ENCODE measurements around the gene PJVK. TPM values are rescaled to one million over a fixed set of nuclear protein-coding genes. Genes with fewer than 3 reads are reported as not detected.

The PJVK gene
- total RNA-seq, 1 experiment from 2014 or later, result 2.6 TPM

DNA sequence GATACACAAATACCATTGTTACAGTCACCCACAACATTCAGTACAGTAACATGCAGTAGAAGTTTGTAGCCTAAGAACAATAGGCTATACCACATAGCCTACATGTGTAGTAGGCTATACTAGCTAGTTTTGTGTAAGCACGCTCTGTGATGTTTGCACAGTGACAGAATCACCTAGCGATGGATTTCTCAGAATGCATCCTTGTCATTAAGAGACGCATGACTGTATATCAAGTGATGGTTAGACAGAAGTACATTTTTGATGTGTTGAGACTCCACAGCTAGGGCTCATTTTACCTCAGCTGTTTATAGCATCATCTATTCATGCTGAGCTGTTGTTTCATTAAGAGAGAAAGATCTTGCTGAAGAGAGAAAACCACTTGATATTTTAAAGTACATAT is 48.5 kb downstream of the PJVK start (continued):
- TF ChIP-seq FOSL1 (IDR thresholded peaks at IDR 0.05; ENCODE audit: low read depth), result no peak

DNA sequence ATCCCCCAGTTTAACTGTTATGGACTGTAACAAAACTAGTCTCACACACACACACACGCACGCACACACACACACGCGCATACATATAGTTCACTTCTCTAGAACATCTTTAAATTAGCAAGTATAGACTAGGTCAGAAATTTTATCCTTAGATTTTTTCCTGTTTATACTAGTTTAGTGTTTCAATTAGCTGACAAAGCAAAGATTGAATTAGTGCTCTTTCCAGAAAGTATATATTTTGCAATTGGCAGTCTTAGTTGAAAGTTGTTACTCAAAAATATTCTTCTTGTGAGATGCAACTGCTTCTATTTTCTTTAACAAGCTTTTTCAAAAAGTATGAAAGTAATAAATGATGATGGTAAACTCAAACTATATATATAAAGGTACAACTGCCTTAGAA is 51.6 kb downstream of the PJVK start:
- ATAC-seq (no peak), DNase-seq (ENCODE audit: low read depth, low spot score) (no peak)
- ChIA-PET POLR2A (no interaction called here), RAD21 (ENCODE audit: low non-redundant PET in 1 of 2, low total read pairs in 2 of 2, uncharacterized antibody in 2 of 2, unreplicated experiment in 2 of 2) (no interaction called here), CTCF (no interaction called here)
- intact Hi-C loops (cut with micrococcal nuclease), result no loop called here
- Histone ChIP-seq H3K9ac (ENCODE audit: low read length) (no peak overlapping the region), H3K9me3 (ENCODE audit: control insufficient read depth in 1 of 2, insufficient read depth in 1 of 2, low read depth in 1 of 2, low read length in 2 of 2) (no peaks in the 10 kb centered on the region), H3K36me3 (ENCODE audit: control insufficient read depth in 1 of 2, insufficient read depth in 2 of 2, low read length in 2 of 2) (peaks cover 23 to 25% of the 10 kb centered on the region in 2 experiments), H3K4me3 (replicated peaks in 1 of 2; ENCODE audit: low read depth in 1 of 2, low read length in 2 of 2) (no peak overlapping the region), H3K9me2 (ENCODE audit: insufficient read depth) (no peaks in the 10 kb centered on the region), H4K20me1 (ENCODE audit: insufficient read depth) (no peaks in the 10 kb centered on the region), H2AFZ (ENCODE audit: low read depth, low read length, poor library complexity, severe bottlenecking) (no peak overlapping the region), H3K4me1 (ENCODE audit: control insufficient read depth in 1 of 2, insufficient read depth in 2 of 2, low read length in 2 of 2) (no peaks in the 10 kb centered on the region), H3K27me3 (ENCODE audit: insufficient read depth, low read length) (no peaks in the 10 kb centered on the region), H3K27ac (ENCODE audit: low read depth, low read length) (no peak overlapping the region), H3K4me2 (ENCODE audit: low read length) (no peak overlapping the region), H3K79me2 (ENCODE audit: insufficient read depth, low read length) (no peaks in the 10 kb centered on the region)
- no peak for TF ChIP-seq TCF7L2 (IDR thresholded peaks at IDR 0.05; ENCODE audit: borderline replicate concordance, extremely low read depth, insufficient read depth, insufficient read length)
- no peak for TF ChIP-seq YY1 (IDR thresholded peaks at IDR 0.05; ENCODE audit: extremely low read depth, insufficient replicate concordance, low read depth, low read length)
- TF ChIP-seq, protein P1, sequence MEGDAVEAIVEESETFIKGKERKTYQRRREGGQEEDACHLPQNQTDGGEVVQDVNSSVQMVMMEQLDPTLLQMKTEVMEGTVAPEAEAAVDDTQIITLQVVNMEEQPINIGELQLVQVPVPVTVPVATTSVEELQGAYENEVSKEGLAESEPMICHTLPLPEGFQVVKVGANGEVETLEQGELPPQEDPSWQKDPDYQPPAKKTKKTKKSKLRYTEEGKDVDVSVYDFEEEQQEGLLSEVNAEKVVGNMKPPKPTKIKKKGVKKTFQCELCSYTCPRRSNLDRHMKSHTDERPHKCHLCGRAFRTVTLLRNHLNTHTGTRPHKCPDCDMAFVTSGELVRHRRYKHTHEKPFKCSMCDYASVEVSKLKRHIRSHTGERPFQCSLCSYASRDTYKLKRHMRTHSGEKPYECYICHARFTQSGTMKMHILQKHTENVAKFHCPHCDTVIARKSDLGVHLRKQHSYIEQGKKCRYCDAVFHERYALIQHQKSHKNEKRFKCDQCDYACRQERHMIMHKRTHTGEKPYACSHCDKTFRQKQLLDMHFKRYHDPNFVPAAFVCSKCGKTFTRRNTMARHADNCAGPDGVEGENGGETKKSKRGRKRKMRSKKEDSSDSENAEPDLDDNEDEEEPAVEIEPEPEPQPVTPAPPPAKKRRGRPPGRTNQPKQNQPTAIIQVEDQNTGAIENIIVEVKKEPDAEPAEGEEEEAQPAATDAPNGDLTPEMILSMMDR (IDR thresholded peaks at IDR 0.05 in 2 of 3, conservative IDR thresholded peaks at IDR 0.05 in 1 of 3; ENCODE audit: borderline replicate concordance in 1 of 3, insufficient read depth in 1 of 3, low read depth in 2 of 3, low read length in 2 of 3), result no peak
- TF ChIP-seq RAD21 (IDR thresholded peaks at IDR 0.05; ENCODE audit: low read depth), result no peak
- TF ChIP-seq POLR2AphosphoS5 (IDR thresholded peaks at IDR 0.05; ENCODE audit: low read depth, low read length), result no peak
- TF ChIP-seq ZFX (IDR thresholded peaks at IDR 0.05), result no peak
- TF ChIP-seq ELF1 (IDR thresholded peaks at IDR 0.05; ENCODE audit: borderline replicate concordance, low read depth), result no peak
- no peak for TF ChIP-seq SP1 (IDR thresholded peaks at IDR 0.05; ENCODE audit: low read depth)
- TF ChIP-seq EZH2 (IDR thresholded peaks at IDR 0.05), result no peak
- no peak for TF ChIP-seq SRF (IDR thresholded peaks at IDR 0.05; ENCODE audit: low read depth)
- TF ChIP-seq, protein P2, sequence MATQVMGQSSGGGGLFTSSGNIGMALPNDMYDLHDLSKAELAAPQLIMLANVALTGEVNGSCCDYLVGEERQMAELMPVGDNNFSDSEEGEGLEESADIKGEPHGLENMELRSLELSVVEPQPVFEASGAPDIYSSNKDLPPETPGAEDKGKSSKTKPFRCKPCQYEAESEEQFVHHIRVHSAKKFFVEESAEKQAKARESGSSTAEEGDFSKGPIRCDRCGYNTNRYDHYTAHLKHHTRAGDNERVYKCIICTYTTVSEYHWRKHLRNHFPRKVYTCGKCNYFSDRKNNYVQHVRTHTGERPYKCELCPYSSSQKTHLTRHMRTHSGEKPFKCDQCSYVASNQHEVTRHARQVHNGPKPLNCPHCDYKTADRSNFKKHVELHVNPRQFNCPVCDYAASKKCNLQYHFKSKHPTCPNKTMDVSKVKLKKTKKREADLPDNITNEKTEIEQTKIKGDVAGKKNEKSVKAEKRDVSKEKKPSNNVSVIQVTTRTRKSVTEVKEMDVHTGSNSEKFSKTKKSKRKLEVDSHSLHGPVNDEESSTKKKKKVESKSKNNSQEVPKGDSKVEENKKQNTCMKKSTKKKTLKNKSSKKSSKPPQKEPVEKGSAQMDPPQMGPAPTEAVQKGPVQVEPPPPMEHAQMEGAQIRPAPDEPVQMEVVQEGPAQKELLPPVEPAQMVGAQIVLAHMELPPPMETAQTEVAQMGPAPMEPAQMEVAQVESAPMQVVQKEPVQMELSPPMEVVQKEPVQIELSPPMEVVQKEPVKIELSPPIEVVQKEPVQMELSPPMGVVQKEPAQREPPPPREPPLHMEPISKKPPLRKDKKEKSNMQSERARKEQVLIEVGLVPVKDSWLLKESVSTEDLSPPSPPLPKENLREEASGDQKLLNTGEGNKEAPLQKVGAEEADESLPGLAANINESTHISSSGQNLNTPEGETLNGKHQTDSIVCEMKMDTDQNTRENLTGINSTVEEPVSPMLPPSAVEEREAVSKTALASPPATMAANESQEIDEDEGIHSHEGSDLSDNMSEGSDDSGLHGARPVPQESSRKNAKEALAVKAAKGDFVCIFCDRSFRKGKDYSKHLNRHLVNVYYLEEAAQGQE (IDR thresholded peaks at IDR 0.05; ENCODE audit: low read depth), result no peak
- no peak for TF ChIP-seq CEBPB (IDR thresholded peaks at IDR 0.05; ENCODE audit: low read depth)
- no peak for TF ChIP-seq ZNF274 (IDR thresholded peaks at IDR 0.05; ENCODE audit: low read depth, low read length)
- no peak for TF ChIP-seq CBX3 (IDR thresholded peaks at IDR 0.05; ENCODE audit: low read depth)
- TF ChIP-seq, protein P3, sequence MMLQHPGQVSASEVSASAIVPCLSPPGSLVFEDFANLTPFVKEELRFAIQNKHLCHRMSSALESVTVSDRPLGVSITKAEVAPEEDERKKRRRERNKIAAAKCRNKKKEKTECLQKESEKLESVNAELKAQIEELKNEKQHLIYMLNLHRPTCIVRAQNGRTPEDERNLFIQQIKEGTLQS (IDR thresholded peaks at IDR 0.05), result no peak
- TF ChIP-seq EZH2phosphoT487 (IDR thresholded peaks at IDR 0.05; ENCODE audit: borderline replicate concordance), result no peak
- TF ChIP-seq, protein P4, sequence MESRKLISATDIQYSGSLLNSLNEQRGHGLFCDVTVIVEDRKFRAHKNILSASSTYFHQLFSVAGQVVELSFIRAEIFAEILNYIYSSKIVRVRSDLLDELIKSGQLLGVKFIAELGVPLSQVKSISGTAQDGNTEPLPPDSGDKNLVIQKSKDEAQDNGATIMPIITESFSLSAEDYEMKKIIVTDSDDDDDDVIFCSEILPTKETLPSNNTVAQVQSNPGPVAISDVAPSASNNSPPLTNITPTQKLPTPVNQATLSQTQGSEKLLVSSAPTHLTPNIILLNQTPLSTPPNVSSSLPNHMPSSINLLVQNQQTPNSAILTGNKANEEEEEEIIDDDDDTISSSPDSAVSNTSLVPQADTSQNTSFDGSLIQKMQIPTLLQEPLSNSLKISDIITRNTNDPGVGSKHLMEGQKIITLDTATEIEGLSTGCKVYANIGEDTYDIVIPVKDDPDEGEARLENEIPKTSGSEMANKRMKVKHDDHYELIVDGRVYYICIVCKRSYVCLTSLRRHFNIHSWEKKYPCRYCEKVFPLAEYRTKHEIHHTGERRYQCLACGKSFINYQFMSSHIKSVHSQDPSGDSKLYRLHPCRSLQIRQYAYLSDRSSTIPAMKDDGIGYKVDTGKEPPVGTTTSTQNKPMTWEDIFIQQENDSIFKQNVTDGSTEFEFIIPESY (IDR thresholded peaks at IDR 0.05; ENCODE audit: extremely low read depth, insufficient replicate concordance, low read length), result no peak
- TF ChIP-seq, protein P5, sequence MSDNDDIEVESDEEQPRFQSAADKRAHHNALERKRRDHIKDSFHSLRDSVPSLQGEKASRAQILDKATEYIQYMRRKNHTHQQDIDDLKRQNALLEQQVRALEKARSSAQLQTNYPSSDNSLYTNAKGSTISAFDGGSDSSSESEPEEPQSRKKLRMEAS (IDR thresholded peaks at IDR 0.05), result no peak
- TF ChIP-seq POLR2A (IDR thresholded peaks at IDR 0.05; ENCODE audit: borderline replicate concordance, extremely low read depth, insufficient read depth, insufficient read length), result no peak
- no TSS peak for BruUV-seq (replicated peaks)
